IPS DF 4.7 (cell line): ENCODE results near the gene RNASE7.
A peak's percentile ranks its signal among the peaks of the same experiment; 100 is the strongest.
"Not testable (repeated sequence)": the region's sequence is repeated elsewhere in the genome, so short reads cannot be mapped to it uniquely, and the experiment has no call there.

Experiments
- DNase-seq: peaks from one replicate; pipeline ENCODE4 v3.0.0-alpha.2; 2013; ENCODE audit warnings: low spot score; ENCODE audit errors: extremely low read depth

Gene RNASE7, protein sequence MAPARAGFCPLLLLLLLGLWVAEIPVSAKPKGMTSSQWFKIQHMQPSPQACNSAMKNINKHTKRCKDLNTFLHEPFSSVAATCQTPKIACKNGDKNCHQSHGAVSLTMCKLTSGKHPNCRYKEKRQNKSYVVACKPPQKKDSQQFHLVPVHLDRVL

DNA sequence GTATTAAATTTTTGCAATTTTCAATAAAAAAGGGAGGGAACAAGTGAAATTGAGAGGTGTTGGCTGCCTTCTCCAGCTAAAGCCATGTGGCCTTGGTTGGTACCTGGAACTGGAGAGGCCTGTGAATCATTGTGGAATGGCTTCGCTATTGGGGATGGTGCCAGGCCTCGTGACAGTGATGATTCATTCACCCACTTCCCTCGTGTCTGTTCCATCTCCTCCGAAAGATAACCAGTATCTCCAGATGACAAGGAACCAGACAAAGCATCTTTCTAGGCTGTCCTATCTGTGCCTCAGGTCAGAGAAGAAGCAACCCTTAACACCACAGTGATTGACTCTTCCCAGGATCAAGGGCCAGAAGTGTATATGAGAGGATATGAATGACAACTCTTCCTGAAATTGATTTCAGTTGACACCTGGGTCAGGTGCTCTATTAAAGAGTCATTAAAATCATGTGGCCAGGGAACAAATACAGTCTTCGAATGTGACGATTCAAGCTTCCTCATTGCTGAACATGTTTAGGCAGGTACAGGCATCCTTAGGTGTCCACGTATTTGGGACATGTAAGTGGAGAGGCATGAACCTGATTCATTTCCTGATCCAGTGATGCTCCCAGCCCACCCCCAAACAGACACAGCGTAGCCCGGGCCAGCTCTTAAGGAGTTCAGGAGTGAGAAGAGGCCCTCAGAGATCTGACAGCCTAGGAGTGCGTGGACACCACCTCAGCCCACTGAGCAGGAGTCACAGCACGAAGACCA is at the start of gene RNASE7:
TSS of gene RNASE7 (plus strand) at position 687 of the 758 bp plus-strand sequence. CDS start 631 bp downstream, outside the sequence.
- DNase-seq: no peak

DNA sequence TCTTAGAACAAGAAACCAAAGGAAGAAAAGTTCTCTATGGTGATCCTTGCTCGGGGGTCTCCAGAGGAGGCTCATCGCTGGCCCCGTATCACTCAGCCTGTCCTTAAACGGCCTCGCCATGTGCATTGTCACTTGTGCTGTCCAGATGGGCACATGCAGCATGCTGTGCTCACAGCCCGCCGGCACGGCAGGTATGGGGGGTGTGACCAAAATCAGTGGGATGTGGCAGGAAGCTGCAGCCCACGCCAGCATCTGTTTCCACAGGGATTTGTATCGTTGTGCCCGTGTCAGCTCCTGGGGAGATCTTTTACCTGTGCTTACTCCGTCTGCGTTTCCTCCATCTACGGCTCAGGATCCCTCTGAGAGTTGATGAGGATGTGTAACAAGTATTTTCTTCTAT is 45.6 kb upstream of the RNASE7 start:
- no peak for DNase-seq

DNA sequence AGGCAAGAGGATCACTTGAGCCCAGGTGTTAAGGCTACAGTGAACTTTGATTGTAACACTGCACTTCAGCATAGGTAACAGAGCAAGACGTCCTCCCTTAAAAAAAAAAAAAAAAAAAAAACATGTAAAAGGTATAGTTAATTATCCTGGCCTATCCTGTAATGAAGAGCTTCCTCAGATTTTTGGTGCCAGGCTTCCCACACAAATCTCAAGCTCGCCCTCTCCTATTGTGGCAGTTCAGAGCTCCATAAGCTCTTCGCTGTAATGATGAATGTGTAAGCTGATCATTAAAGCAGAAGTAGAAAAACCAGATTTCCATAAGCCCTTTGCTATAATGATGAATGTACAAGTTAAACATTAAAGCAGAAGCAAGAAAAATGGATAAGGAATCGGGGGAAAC is 45.0 kb upstream of the RNASE7 start:
- no peak for DNase-seq

DNA sequence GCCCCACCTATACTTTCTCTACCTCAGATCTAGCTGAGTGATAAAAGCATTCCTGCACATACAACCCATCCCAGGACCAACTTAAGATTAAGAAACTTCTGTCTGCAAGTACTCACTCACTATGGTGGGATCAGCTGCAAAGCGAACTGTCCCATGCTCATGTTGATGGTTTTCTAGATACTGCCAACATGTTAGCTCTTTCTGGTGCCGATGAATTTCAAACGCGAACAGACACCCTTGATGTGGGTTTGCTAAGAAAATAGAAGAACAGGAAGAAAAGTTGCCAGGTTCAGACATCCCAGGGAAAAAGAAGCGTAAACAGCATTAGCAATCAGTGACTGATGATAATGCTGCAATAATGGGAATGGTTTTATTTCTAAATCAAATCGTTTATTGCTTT is 44.6 kb upstream of the RNASE7 start:
- DNase-seq: no peak

DNA sequence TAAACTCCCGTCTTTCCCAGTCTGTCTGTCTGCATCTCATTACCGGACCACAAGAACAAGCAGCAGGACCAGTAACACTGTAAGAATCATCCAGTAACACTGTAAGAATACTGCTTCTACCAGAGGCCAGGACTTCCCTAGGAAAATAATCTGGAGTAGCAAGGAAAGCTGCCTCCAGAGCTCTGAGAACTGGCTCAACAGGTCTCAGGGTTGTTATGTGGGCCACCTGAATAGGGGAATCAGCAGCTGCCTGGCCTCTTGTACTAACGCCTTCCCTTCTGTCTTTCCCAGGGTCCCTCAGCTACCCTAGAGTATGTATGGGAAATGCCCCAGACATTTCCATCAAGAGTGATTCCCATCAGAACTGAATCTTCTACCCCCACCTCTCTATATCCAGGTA is 44.0 kb upstream of the RNASE7 start:
- DNase-seq: no peak

DNA sequence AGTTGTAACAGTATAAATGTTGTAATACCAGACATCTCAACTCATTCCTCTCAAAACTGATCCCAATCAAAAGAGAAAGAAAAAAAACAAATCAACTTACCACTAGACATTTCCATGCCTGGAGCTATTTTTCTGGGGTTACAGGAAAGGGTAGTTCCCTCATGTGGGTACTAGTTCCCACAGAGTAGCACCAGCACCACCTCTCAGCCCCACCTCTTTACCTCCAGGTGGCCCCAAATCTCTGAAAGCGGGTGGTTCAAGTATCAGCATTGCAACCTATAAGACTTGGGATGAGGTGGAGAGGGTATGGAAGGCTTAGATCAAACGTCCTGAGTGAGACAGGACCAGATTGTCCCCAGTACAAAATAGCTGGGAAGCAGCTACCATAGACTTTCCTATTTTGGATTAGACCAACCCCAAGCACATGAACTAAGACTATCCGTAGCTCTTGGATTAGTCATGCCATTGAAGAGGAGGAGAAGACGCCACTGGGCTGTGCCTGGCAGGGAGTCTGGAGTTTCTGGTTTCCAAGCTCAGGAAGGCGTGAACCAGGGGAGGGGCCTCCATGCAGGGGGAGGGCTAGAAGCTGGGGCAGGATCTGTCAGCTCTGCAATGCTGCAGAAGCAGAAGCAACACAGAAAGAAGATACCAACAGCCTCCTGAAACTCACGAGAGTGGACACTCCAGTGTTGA is 43.3 kb upstream of the RNASE7 start, which contains the start of gene SLC39A2:
TSS of gene SLC39A2 (plus strand) at position 620 of the 693 bp plus-strand sequence. CDS start 154 bp downstream, outside the sequence.
- DNase-seq: peak; percentile 25

DNA sequence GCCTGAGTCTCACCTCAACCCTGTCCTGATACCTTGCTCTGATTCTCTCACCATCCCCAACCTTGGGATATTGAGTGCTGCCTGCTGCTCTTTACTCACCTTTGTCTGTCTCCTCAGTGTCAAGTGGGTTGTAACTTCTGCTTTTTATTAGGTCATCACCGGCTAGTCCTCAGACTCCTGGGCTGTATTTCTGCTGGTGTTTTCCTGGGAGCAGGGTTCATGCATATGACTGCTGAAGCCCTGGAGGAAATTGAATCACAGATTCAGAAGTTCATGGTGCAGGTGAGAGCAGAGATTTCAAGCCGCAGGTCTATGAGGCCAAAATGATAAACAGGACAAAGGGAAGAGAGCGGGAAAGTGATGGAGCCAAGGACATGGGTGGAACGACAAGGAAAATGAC is 42.6 kb upstream of the RNASE7 start:
- DNase-seq: no peak

DNA sequence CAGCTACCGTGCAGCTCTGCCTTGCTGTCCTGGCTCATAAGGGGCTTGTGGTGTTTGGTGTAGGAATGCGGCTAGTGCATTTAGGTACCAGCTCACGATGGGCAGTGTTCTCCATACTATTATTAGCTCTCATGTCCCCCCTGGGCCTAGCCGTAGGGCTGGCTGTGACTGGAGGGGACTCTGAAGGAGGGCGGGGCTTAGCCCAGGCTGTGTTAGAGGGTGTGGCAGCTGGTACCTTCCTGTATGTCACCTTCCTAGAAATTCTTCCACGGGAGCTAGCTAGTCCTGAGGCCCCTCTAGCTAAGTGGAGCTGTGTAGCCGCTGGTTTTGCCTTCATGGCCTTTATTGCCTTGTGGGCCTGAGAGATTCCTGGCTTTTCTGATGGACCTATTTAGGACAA is 40.9 kb upstream of the RNASE7 start:
- DNase-seq: no peak

DNA sequence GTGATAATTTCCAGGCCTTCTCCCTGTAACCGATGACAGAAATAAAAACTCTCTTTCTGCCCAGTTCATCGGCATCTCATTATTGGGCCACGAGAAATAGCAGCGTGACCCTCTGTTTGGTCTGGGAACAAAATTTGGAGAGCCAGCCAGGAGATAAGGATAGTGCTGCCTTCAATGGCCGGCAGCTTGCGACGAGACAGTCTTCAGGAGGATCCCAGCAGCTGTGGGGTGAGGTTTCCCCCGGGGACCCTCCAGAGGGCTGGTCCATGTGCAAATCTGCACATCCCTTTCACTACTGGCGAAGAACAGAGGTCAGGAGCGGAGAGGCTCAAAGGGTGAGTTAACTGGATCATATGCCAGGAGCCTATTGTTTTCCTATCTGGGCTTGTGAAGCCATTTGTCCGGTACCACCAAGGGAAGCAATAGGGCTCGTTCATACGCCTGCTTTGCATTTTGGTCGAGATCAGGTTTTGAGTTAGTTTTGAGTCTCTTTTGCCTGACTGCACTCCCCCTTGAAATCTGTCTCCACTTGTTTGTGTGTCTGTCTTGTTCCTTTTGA is 38.3 kb upstream of the RNASE7 start:
- DNase-seq: no peak

DNA sequence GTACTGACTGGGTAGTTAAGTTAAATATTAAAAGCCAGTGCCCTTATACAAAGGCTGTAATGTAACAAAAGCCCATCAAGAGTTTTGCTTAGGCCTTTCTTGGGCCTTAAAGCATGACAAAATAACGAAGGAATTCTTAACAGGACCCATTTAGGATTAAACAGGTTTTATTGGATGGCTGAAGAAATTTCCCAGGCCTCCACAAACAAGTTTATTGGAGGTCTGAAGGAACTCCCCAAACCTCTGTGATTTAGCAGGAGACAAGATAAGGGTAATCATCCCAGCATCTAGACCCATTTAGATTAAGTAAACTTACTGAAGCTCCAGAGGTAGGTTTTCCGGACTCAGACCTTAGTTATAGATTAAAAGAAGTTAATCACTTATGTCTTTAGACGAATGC is 32.4 kb upstream of the RNASE7 start:
- DNase-seq: not testable (repeated sequence)

DNA sequence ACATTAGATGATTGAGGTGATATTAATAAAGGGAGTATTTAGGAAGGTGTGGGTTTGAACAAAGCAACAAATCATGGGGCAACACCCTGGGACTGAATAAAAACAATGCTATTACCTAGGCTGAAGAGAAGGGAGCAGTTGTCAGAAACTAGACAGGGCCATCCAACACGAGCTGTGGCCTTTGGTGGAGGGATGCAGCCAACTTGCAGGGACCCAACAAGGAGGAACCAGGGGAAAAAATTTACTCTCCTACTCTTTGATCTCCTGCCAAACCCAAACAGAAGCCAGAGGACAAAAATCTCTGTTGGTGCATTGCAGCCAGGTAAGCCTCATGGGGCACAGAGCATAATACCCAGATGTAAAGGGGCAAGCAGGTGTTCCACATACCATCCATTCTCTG is 31.0 kb upstream of the RNASE7 start:
- DNase-seq: no peak

DNA sequence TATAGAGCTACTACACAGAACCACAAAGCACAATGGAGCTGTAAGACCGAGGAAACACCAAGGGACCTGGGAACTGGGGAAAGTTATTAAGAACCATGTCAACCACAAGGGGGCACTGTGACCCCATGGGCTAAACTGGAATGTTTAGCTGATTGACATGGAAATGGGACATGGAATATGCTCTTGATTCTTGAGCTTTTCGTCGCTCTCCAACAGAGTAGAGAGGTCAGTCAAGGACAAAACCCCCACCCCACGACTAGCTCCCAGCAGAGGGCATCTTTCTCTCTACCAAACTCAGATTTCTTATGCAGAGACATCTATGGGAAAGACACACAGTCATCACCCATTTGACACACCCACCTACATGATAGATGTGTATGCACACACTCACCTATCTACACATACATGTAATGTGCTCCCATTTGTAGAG is 27.4 kb upstream of the RNASE7 start:
- peak; percentile 83 for DNase-seq

DNA sequence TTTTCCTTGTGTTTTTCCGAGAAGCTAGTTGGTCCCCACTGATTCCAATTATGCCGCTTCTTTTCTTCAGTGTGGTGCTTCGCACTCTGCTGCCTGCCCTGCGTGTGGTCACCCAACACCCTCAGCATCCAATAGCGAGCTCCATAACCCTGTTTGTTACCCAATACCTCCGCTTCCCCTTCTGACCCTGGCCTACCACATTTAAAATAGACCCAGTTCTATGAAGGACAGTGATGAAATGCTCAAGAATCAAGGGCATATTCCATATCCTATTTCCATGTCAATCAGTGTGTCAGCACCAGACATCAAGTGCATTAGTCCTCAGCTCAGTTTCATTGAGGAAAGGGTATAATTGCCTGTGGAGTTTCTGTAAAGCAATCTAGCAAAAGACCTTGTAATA is 26.9 kb upstream of the RNASE7 start:
- DNase-seq: no peak

DNA sequence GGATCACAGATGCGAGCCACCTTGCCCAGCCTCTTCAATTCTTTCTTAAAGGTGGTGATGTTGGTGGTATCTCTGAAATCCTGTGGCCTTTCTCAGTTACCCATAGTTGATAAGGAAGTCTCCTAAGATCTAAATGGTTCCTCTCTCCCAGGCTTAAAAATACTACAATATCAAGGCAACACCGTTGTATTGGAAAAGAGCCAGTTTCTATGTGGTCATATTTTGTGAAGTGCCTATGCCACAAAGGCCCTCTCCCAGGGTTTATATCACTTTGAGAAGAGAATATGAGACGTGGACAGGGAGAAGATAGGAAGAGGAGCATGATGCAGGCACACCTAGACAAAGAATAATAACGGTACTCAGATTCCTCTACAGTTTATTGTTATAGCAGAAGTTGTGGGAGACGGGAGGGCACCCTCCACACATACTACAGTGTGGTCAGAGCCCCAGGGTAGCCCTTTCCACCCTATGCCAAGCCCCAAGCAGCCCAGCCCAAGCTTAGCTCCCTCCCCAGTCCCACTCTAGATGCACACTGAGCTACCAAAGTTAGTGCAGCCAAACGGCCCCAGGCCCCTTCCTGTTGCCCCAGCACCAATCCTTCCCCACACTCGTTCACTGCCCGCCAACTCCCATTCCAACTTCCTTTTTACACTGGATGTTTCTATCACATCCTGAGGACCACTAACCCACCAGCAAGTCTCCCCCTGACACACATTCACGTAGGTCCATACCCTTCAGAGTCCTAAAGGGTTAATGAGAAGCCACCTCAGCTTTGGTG is 25.6 kb upstream of the RNASE7 start:
- DNase-seq: no peak

DNA sequence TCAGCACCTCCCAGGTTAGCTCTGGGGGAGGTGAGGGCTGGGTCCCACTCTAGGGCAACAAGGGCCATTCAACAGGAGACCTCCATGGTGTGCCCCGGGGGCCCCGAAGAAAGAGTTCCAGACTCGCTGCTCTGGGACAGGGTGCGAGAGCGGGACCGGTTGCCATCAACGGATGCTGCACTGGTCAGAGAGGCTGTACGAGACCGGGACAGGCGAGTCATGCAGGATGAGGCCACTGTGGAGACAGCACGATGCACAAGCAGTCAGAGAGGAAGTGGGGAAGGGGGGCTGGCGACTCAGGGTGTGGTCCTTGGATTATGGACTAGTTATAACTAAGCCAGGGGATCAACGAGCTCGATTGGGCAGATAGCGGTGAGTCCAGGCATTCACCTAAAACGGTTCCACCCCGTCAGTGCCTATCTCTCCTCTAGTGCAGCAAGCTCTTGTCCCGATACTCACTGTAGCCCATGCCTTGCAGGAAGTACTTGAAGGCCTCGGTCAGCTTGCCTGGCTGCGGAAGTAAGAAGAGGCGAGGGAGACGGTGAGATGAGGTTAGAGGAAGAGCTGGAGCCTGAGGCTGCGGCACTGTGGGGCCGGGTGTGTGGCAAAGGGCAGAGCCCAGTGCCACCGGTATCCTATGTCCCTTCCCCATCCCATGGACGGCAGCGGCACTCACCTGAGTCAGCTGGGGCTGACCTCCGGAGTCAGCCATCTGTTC is 24.5 kb upstream of the RNASE7 start:
- no peak for DNase-seq

DNA sequence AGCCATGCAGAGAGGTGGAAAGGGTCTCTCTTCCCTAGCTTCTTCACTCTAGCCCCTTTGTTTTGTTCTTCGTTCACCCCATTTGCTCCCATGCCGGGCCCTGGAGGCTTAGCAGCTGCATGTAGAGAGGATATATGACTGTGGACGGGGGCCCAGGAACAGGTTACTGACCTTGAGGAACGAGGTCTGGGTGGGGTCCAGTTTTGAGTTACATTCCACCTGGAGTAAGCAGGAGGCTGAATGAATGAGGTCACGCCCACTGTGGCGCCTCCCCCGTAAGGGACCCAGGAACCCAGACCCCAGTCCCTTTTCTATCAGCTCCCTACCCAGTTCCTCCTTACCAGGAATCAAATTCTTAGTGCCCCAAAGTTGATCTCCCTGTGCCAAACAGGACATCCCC is 23.9 kb upstream of the RNASE7 start:
- DNase-seq: no peak

DNA sequence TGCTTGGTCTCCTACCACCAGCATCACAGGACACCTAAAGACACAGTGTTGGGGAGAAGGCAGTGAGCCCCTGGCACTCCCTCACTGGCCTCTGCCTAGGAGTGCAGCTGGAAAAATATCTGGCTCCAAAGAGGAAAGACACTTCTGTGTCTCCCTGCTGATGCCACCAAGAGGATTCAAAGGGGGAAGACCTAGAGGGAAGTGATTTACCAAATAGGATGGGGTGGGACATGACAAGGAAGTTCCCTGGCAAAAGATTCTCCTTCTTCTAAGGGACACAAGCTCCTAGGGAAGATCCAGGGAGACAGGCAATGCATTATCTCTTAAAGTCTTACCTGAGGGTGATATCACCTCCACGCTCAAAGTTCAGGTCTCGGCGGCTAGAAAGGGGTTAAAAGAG is 23.4 kb upstream of the RNASE7 start:
- no peak for DNase-seq

DNA sequence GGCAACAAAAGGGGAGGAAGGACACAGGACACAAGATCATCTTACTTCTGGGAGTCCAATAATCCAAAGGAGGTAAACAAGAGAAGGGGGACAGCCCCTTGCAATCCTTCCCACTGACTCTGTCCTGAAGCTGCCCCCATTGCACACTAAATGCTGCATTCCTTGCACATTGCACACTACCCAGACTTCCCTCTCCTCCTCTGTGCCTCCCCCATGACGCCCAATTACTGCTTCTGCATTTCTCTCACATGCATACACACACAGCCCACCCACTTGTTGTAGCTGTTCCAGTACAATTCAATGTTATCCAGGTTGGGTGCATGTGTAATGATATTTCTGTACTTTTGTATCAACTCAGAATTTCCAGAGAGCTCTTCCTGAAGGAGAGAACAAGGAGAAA is 22.8 kb upstream of the RNASE7 start:
- DNase-seq: no peak

DNA sequence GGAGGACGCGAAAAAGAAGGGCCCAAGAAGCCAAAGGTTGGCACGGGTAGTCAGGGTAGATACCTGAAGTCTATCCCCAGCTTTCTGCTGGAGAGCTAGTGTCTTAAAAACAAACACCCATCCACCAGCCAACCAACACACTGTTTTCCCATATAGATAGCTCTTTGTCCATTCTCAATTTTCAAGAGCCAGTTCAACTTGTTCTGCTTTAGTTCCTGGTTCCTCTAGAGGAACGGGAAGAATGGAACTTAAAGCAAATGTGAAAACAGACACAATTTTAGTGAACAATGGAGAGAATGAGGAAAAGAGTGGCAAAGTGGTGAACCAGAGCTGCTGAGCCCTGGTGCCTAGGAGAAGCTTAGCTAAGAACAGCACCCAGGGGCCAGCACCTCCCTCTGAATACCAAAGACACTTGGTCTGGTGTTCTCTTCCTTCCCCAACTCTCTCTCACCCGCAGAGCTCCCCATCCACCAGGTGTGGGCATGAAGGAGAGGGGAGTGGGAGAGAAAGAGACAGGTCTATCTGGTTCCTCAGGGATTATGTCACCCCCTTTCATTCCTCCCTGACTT is 21.1 kb upstream of the RNASE7 start:
- no peak for DNase-seq

DNA sequence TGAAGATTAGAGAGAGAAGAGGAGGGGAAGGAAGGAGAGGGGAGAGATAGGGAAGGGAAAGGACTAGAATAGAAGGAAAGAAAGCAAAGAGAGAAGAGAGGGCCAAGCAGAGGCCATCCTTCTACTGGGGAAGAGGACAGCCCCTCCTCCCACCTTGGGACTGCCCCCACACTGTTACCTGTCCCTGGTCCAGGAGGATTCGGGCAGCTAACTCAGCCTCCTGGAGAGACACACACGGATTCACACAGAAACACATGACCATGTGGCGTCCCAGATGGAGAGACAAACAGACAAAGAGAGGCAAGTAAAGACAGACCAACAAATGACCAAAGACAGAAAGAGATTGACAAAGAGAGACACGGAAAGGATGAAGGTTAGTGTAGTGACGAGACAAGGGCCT is 19.5 kb upstream of the RNASE7 start:
- no peak for DNase-seq
